Measurements from ENCODE around the gene SDCBP2. TPM values are rescaled to one million over a fixed set of nuclear protein-coding genes. Genes with fewer than 3 reads are reported as not detected.

SDCBP2 gene
- polyA plus RNA-seq, 1 of the 3 experiments (the other 2 are of a cell fraction), result 3.0 TPM

DNA sequence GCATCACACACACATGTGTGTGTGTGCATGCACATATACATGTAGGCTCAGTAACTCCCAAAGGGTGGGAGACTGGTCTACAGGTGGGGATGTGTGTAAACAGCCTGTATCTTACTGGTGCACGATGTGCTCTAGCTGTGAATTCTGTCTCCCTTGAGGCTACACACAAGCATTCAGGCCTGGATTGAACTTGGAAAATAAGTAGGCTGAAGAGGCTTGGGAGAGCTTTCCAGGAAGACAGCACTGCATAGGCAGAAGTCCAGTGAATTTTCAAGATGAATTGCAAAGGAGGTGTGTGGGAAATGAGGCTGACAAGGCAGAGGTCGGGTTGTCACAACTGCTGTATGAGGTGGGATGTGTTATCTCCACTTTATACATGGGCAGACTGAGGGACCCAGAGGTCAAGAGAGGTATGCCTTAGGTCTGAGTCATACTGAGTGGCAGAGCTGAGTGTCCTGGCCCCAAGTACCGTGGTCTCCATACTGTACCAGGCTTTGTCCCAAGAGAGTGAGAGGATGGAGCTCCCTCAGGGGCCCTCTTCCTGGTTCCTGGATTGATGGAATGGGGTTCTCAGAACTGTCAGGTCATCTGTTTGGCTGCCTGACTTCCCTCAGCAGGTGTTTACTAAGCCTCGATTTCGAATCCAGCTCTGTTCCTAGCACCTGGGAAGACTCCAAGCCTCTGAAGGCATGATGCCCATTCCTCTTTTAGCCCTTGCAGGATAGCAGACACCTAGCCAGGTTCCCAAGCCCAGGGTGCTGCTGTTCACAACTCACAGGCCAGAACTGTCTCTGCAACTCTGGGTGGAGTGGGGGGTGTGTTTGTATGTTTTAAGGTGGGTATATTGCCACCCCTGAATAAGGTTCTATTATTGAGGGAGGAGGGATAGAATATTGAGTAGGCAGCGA is 48.5 kb downstream of the SDCBP2 start:
- H3K9me2 ChIP-seq, result no peaks in the 10 kb centered on the region
- no peaks in the 10 kb centered on the region for H3K9me3 ChIP-seq

DNA sequence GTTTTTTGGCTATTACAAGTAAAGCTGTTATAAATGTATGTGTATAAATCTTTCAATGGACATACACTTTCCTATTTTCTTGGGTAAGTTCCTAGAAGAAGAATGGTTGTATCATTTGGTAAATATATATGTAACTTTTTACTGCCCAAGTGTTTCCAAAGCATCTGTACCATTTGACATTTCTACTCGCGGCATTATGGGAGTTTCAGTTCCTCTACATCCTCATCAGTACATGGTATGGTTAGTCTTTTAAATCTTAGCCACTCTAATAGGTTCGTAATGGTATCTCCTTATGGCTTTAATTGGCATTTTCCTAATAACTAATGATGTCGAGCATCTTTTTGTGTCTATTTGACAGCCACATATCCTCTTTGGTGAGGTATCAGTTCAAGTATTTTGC is 49.9 kb downstream of the SDCBP2 start:
- Histone ChIP-seq H3F3A (replicated peaks; ENCODE audit: insufficient read depth) (no peaks in the 10 kb centered on the region), H3K9me3 (no peaks in the 10 kb centered on the region), H3K27ac (ENCODE audit: low read depth in 2 of 2, low read length in 1 of 2) (no peak overlapping the region), H3K4me3 (ENCODE audit: low read depth in 2 of 2, low read length in 1 of 2) (no peak overlapping the region), H3K79me2 (ENCODE audit: insufficient read depth) (no peaks in the 10 kb centered on the region), H3K4me2 (no peak overlapping the region), H4K20me1 (ENCODE audit: insufficient read depth) (no peaks in the 10 kb centered on the region), H3K27me3 (ENCODE audit: insufficient read depth) (no peaks in the 10 kb centered on the region), H2AFZ (ENCODE audit: low read depth) (no peak overlapping the region), H3K9ac (no peak overlapping the region), H3K9me2 (no peaks in the 10 kb centered on the region), H3K36me3 (replicated peaks in 1 of 2; ENCODE audit: control insufficient read depth in 1 of 2, insufficient read depth in 2 of 2, low read length in 1 of 2) (peaks cover 0 to 5% of the 10 kb centered on the region in 2 experiments), H3K4me1 (ENCODE audit: control insufficient read depth in 1 of 2, insufficient read depth in 2 of 2, low read depth in 1 of 2, low read length in 1 of 2) (peaks cover 0 to 12% of the 10 kb centered on the region in 2 experiments; a peak in 1 of 4 replicates)
- CTCF ChIA-PET, result no interaction called here
- no peak for DNase-seq
- 94% methylated on average over 4 of the region's 4 CpGs for WGBS (ENCODE audit: low lambda C conversion rate)
- POLR2A ChIA-PET, result no interaction called here
- TF ChIP-seq EP300 (IDR thresholded peaks at IDR 0.05; ENCODE audit: borderline replicate concordance in 1 of 2, low read depth in 1 of 2, low read length in 1 of 2) (no peak), RXRA (IDR thresholded peaks at IDR 0.05; ENCODE audit: borderline replicate concordance, low read depth) (no peak), JUND (IDR thresholded peaks at IDR 0.05) (no peak), GABPA (IDR thresholded peaks at IDR 0.05; ENCODE audit: low read depth) (no peak), EZH2phosphoT487 (IDR thresholded peaks at IDR 0.05; ENCODE audit: borderline replicate concordance, low read depth) (no peak), CHD2 (IDR thresholded peaks at IDR 0.05; ENCODE audit: low read length, partially characterized antibody) (no peak), FOXJ3 (CRISPR knock-in tag; IDR thresholded peaks at IDR 0.05) (no peak), POLR2AphosphoS5 (IDR thresholded peaks at IDR 0.05; ENCODE audit: low read depth, low read length) (no peak), SIN3A (IDR thresholded peaks at IDR 0.05; ENCODE audit: borderline replicate concordance, low read depth, low read length) (no peak), TEAD4 (IDR thresholded peaks at IDR 0.05; ENCODE audit: borderline replicate concordance, insufficient read depth) (no peak), TCF12 (IDR thresholded peaks at IDR 0.05) (no peak)
- TF ChIP-seq, protein P1, sequence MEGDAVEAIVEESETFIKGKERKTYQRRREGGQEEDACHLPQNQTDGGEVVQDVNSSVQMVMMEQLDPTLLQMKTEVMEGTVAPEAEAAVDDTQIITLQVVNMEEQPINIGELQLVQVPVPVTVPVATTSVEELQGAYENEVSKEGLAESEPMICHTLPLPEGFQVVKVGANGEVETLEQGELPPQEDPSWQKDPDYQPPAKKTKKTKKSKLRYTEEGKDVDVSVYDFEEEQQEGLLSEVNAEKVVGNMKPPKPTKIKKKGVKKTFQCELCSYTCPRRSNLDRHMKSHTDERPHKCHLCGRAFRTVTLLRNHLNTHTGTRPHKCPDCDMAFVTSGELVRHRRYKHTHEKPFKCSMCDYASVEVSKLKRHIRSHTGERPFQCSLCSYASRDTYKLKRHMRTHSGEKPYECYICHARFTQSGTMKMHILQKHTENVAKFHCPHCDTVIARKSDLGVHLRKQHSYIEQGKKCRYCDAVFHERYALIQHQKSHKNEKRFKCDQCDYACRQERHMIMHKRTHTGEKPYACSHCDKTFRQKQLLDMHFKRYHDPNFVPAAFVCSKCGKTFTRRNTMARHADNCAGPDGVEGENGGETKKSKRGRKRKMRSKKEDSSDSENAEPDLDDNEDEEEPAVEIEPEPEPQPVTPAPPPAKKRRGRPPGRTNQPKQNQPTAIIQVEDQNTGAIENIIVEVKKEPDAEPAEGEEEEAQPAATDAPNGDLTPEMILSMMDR (IDR thresholded peaks at IDR 0.05), result no peak
- TF ChIP-seq, protein P2, sequence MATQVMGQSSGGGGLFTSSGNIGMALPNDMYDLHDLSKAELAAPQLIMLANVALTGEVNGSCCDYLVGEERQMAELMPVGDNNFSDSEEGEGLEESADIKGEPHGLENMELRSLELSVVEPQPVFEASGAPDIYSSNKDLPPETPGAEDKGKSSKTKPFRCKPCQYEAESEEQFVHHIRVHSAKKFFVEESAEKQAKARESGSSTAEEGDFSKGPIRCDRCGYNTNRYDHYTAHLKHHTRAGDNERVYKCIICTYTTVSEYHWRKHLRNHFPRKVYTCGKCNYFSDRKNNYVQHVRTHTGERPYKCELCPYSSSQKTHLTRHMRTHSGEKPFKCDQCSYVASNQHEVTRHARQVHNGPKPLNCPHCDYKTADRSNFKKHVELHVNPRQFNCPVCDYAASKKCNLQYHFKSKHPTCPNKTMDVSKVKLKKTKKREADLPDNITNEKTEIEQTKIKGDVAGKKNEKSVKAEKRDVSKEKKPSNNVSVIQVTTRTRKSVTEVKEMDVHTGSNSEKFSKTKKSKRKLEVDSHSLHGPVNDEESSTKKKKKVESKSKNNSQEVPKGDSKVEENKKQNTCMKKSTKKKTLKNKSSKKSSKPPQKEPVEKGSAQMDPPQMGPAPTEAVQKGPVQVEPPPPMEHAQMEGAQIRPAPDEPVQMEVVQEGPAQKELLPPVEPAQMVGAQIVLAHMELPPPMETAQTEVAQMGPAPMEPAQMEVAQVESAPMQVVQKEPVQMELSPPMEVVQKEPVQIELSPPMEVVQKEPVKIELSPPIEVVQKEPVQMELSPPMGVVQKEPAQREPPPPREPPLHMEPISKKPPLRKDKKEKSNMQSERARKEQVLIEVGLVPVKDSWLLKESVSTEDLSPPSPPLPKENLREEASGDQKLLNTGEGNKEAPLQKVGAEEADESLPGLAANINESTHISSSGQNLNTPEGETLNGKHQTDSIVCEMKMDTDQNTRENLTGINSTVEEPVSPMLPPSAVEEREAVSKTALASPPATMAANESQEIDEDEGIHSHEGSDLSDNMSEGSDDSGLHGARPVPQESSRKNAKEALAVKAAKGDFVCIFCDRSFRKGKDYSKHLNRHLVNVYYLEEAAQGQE (IDR thresholded peaks at IDR 0.05; ENCODE audit: low read depth, low read length), result no peak
- TF ChIP-seq, protein P3, sequence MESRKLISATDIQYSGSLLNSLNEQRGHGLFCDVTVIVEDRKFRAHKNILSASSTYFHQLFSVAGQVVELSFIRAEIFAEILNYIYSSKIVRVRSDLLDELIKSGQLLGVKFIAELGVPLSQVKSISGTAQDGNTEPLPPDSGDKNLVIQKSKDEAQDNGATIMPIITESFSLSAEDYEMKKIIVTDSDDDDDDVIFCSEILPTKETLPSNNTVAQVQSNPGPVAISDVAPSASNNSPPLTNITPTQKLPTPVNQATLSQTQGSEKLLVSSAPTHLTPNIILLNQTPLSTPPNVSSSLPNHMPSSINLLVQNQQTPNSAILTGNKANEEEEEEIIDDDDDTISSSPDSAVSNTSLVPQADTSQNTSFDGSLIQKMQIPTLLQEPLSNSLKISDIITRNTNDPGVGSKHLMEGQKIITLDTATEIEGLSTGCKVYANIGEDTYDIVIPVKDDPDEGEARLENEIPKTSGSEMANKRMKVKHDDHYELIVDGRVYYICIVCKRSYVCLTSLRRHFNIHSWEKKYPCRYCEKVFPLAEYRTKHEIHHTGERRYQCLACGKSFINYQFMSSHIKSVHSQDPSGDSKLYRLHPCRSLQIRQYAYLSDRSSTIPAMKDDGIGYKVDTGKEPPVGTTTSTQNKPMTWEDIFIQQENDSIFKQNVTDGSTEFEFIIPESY (IDR thresholded peaks at IDR 0.05; ENCODE audit: borderline replicate concordance, low read depth), result no peak
- TF ChIP-seq, protein P4, sequence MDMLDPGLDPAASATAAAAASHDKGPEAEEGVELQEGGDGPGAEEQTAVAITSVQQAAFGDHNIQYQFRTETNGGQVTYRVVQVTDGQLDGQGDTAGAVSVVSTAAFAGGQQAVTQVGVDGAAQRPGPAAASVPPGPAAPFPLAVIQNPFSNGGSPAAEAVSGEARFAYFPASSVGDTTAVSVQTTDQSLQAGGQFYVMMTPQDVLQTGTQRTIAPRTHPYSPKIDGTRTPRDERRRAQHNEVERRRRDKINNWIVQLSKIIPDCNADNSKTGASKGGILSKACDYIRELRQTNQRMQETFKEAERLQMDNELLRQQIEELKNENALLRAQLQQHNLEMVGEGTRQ (IDR thresholded peaks at IDR 0.05; ENCODE audit: borderline replicate concordance, low read depth, low read length), result no peak

More for the DNA sequence above, 48.5 kb downstream of the SDCBP2 start:
- Histone ChIP-seq H4K20me1 (ENCODE audit: insufficient read depth) (no peaks in the 10 kb centered on the region), H2AFZ (ENCODE audit: low read depth) (no peak overlapping the region), H3K79me2 (ENCODE audit: insufficient read depth) (no peaks in the 10 kb centered on the region), H3K27me3 (ENCODE audit: insufficient read depth) (no peaks in the 10 kb centered on the region), H3K36me3 (replicated peaks in 1 of 2; ENCODE audit: control insufficient read depth in 1 of 2, insufficient read depth in 2 of 2, low read length in 1 of 2) (peaks cover 0 to 5% of the 10 kb centered on the region in 2 experiments), H3K4me3 (ENCODE audit: low read depth in 2 of 2, low read length in 1 of 2) (no peak overlapping the region), H3K27ac (ENCODE audit: low read depth in 2 of 2, low read length in 1 of 2) (no peak overlapping the region), H3K9ac (no peak overlapping the region), H3K4me2 (no peak overlapping the region), H3K4me1 (ENCODE audit: control insufficient read depth in 1 of 2, insufficient read depth in 2 of 2, low read depth in 1 of 2, low read length in 1 of 2) (peaks cover 0 to 1% of the 10 kb centered on the region in 2 experiments; a peak in 1 of 4 replicates), H3F3A (replicated peaks; ENCODE audit: insufficient read depth) (no peaks in the 10 kb centered on the region)
- DNase-seq, result no peak
- TF ChIP-seq CHD2 (IDR thresholded peaks at IDR 0.05; ENCODE audit: low read length, partially characterized antibody), result no peak
- no peak for TF ChIP-seq MEF2A (IDR thresholded peaks at IDR 0.05; ENCODE audit: borderline replicate concordance, low read depth)
- TF ChIP-seq GATA2 (CRISPR knock-in tag; IDR thresholded peaks at IDR 0.05), result no peak
- no peak for TF ChIP-seq SMC3 (IDR thresholded peaks at IDR 0.05; ENCODE audit: low read depth, low read length)
- no peak for TF ChIP-seq GABPA (IDR thresholded peaks at IDR 0.05; ENCODE audit: low read depth)
- POLR2A ChIA-PET, result interaction anchor here (0.5 kb wide), 1 partner anchor 1190 kb away, joined by 3 read pairs; the partner anchor contains the start of gene SNRPB
- CTCF ChIA-PET, result interaction anchor here (0.7 to 2.0 kb wide), 2 partner anchors 10 to 187 kb away, joined by 3 to 5 read pairs; partner anchors contain the start of gene NSFL1C
- 69% methylated on average over 6 of the region's 6 CpGs for WGBS (ENCODE audit: low lambda C conversion rate)
